Measurements from ENCODE around the gene ITGA7. TPM values are rescaled to one million over a fixed set of nuclear protein-coding genes. Genes with fewer than 3 reads are reported as not detected.

Gene ITGA7
- total RNA-seq, 1 donor from 2014 or later = 23.6 TPM

GRCh38 chr12:55723516-55724225 lies 16.0 kb upstream of the ITGA7 start:
- DNase-seq (ENCODE audit: extremely low spot score in 2 of 2) = no peak
- Histone ChIP-seq H3K27ac (peak overlapping the region; percentile 20), H3K4me3 (no peak overlapping the region), H3K27me3 (no peaks in the 10 kb centered on the region), H3K9me3 (no peaks in the 10 kb centered on the region), H3K36me3 (peaks cover 0 to 24% of the 10 kb centered on the region in 2 donors), H3K4me1 (peaks cover 62% of the 10 kb centered on the region)
- TF ChIP-seq CTCF (IDR thresholded peaks at IDR 0.05) = no peak
- no peak for TF ChIP-seq POLR2AphosphoS5 (IDR thresholded peaks at IDR 0.05; ENCODE audit: insufficient read depth in 1 of 2, low read depth in 1 of 2)
- TF ChIP-seq POLR2A (IDR thresholded peaks at IDR 0.05) = no peak
- intact Hi-C loops (cut with DNase I) = no loop called here

- intact Hi-C loops (cut with DNase I) = no loop called here
- Histone ChIP-seq H3K9me3 (no peaks in the 10 kb centered on the region), H3K4me3 (no peak overlapping the region), H3K36me3 (peaks cover 0 to 24% of the 10 kb centered on the region in 2 donors), H3K27ac (peak overlapping the region; percentile 20), H3K27me3 (no peaks in the 10 kb centered on the region), H3K4me1 (peaks cover 67% of the 10 kb centered on the region)
- TF ChIP-seq POLR2A (IDR thresholded peaks at IDR 0.05) (no peak), POLR2AphosphoS5 (IDR thresholded peaks at IDR 0.05; ENCODE audit: insufficient read depth in 1 of 2, low read depth in 1 of 2) (no peak), CTCF (IDR thresholded peaks at IDR 0.05) (no peak)
- DNase-seq (ENCODE audit: extremely low spot score in 2 of 2) = no peak
Observed at GRCh38 chr12:55722948-55723347, 15.2 kb upstream of the ITGA7 start.

GRCh38 chr12:55721601-55722213 lies 14.0 kb upstream of the ITGA7 start:
- Histone ChIP-seq H3K4me3 (no peak overlapping the region), H3K27me3 (no peaks in the 10 kb centered on the region), H3K36me3 (peaks cover 0 to 24% of the 10 kb centered on the region in 2 donors), H3K9me3 (no peaks in the 10 kb centered on the region), H3K27ac (peak overlapping the region; percentile 94), H3K4me1 (peaks cover 67% of the 10 kb centered on the region)
- intact Hi-C loops (cut with DNase I) = no loop called here
- no peak for DNase-seq (ENCODE audit: extremely low spot score in 2 of 2)
- no peak for TF ChIP-seq POLR2AphosphoS5 (IDR thresholded peaks at IDR 0.05; ENCODE audit: insufficient read depth in 1 of 2, low read depth in 1 of 2)
- no peak for TF ChIP-seq POLR2A (IDR thresholded peaks at IDR 0.05)
- TF ChIP-seq CTCF (IDR thresholded peaks at IDR 0.05) = no peak

- H3K27ac ChIP-seq = peak overlapping the region; percentile 94
- intact Hi-C loops (cut with DNase I) = no loop called here
- no peak overlapping the region for H3K4me3 ChIP-seq
- H3K27me3 ChIP-seq = no peaks in the 10 kb centered on the region
- no peak for DNase-seq (ENCODE audit: extremely low spot score in 2 of 2)
- H3K36me3 ChIP-seq = peaks cover 0 to 19% of the 10 kb centered on the region in 2 donors
- H3K4me1 ChIP-seq = peaks cover 62% of the 10 kb centered on the region
- no peak for TF ChIP-seq POLR2A (IDR thresholded peaks at IDR 0.05)
- peak in 1 of 2 donors; percentile 62 for TF ChIP-seq POLR2AphosphoS5 (IDR thresholded peaks at IDR 0.05; ENCODE audit: insufficient read depth in 1 of 2, low read depth in 1 of 2)
- peak in 2 of 3 experiments; percentile 13 to 46 for TF ChIP-seq CTCF (IDR thresholded peaks at IDR 0.05)
- H3K9me3 ChIP-seq = no peaks in the 10 kb centered on the region
Observed at GRCh38 chr12:55720894-55721444, 13.3 kb upstream of the ITGA7 start.
